NCI-H2081 (cell line): ENCODE measurements around the gene GZMM.

ENCODE experiments used
- DNase-seq, 2 experiments: peaks; one replicate each; lab custom pipeline; 2025; lab: John Stamatoyannopoulos, UW

Gene GZMM

GRCh38 chr19:597406-598315 lies 53.8 kb downstream of the GZMM start:
- no peak for DNase-seq
